Endodermal cell (in vitro differentiated cells): Measurements from ENCODE around the gene HAPLN2. TPM values are rescaled to one million over a fixed set of nuclear protein-coding genes. Genes with fewer than 3 reads are reported as not detected.

Source experiments
- DNase-seq: peaks from one replicate; pipeline ENCODE4 v3.0.0-alpha.2; 2017
- H3K27ac ChIP-seq: 2 replicates; pipeline ENCODE4 v1.5.1; 2013; ENCODE audit warnings: mild to moderate bottlenecking, low read depth, low read length, moderate library complexity
- H3K27me3 ChIP-seq: 2 replicates; pipeline ENCODE4 v1.6.1; 2013; ENCODE audit warnings: mild to moderate bottlenecking, low read length, moderate library complexity; ENCODE audit not compliant: insufficient read depth, control insufficient read depth, poor library complexity, severe bottlenecking
- H3K36me3 ChIP-seq: 2 replicates; pipeline ENCODE4 v1.7.0; 2013; ENCODE audit warnings: mild to moderate bottlenecking, low read length, moderate library complexity; ENCODE audit not compliant: control insufficient read depth, insufficient read depth
- H3K4me1 ChIP-seq: one replicate; pipeline ENCODE4 v1.7.0; 2013; ENCODE audit warnings: low read length; ENCODE audit not compliant: control insufficient read depth, insufficient read depth
- H3K4me3 ChIP-seq: 2 replicates; pipeline ENCODE4 v1.5.1; 2013; ENCODE audit warnings: mild to moderate bottlenecking, low read length, moderate library complexity
- H3K9ac ChIP-seq: 2 replicates; pipeline ENCODE4 v1.6.1; 2013; ENCODE audit warnings: mild to moderate bottlenecking, low read length, moderate library complexity; ENCODE audit not compliant: poor library complexity, severe bottlenecking; ENCODE audit errors: extremely low read depth
- H3K9me3 ChIP-seq: 2 replicates; pipeline ENCODE4 v1.6.1; 2013; ENCODE audit warnings: mild to moderate bottlenecking, low read length, moderate library complexity; ENCODE audit not compliant: control insufficient read depth
- H3K27ac Mint-ChIP-seq: 2 replicates; pipeline ENCODE4 v1.8.0; 2020; ENCODE audit warnings: mixed read lengths
- H3K27me3 Mint-ChIP-seq: 2 replicates; pipeline ENCODE4 v1.8.0; 2021; ENCODE audit warnings: mild to moderate bottlenecking, mixed read lengths; ENCODE audit not compliant: insufficient read depth
- H3K36me3 Mint-ChIP-seq: 2 replicates; pipeline ENCODE4 v1.8.0; 2020; ENCODE audit warnings: low read depth, mixed read lengths
- H3K4me1 Mint-ChIP-seq: 2 replicates; pipeline ENCODE4 v1.8.0; 2020; ENCODE audit warnings: mixed read lengths
- H3K4me3 Mint-ChIP-seq: 2 replicates; pipeline ENCODE4 v1.8.0; 2020; ENCODE audit warnings: mild to moderate bottlenecking, moderate library complexity, mixed read lengths
- H3K9me3 Mint-ChIP-seq: 2 replicates; pipeline ENCODE4 v1.8.0; 2020; ENCODE audit warnings: mild to moderate bottlenecking, mixed read lengths
- CTCF ChIP-seq: fragments of 200-600 bp; sonication (generic); conservative IDR thresholded peaks from 2 replicates; pipeline ENCODE4 v1.5.0; 2021; ENCODE audit warnings: antibody characterized with exemption, mild to moderate bottlenecking
- WGBS, 2 experiments: methylation state at CpG; one replicate each; pipeline versions ENCODE4 v1.1.5 to v1.1.7; 2013; ENCODE audit warnings: missing lambda C conversion rate in 2 of 2, mixed read lengths in 1 of 2; ENCODE audit not compliant: insufficient coverage in 1 of 2, insufficient read length in 1 of 2; 5-methylcytosine and 5-hydroxymethylcytosine counted together
- total RNA-seq, 2 donors: library from RNA; stranded (reverse); fragmentation: NEBNext Ultra II Directional in 1 of 2; extraction: Animal tissue kit (Norgen Biotek cat#: 25700) in 1 of 2; gene quantifications; 2 replicates in 1 of 2; 3 replicates in 1 of 2; pipeline ENCODE4 v1.2.1, GENCODE V29; 2021

HAPLN2 gene
- total RNA-seq, 2 donors from 2014 or later = 0.42 to 2.8 TPM

GRCh38 chr1:156572663-156573018 lies 46.6 kb upstream of the HAPLN2 start:
- Mint-ChIP-seq H3K4me1 (peaks cover 13% of the 10 kb centered on the region), H3K4me3 (peak overlapping the region; percentile 91), H3K9me3 (no peaks in the 10 kb centered on the region), H3K36me3 (peaks cover 11% of the 10 kb centered on the region), H3K27me3 (peaks cover 5% of the 10 kb centered on the region), H3K27ac (no peak overlapping the region)
- peaks cover 13% of the 10 kb centered on the region for H3K36me3 ChIP-seq
- H3K4me3 ChIP-seq = peak overlapping the region; percentile 96
- no peak overlapping the region for H3K9ac ChIP-seq
- no peaks in the 10 kb centered on the region for H3K4me1 ChIP-seq
- no peak overlapping the region for H3K27ac ChIP-seq
- H3K27me3 ChIP-seq = no peaks in the 10 kb centered on the region
- no peak for TF ChIP-seq CTCF
- no peaks in the 10 kb centered on the region for H3K9me3 ChIP-seq
- WGBS, 2 experiments = 39 to 49% methylated on average over 5 to 10 of the region's 10 CpGs
- no peak for DNase-seq

GRCh38 chr1:156574039-156574633 lies 45.1 kb upstream of the HAPLN2 start:
- no peak overlapping the region for H3K9ac ChIP-seq
- H3K27me3 ChIP-seq = no peaks in the 10 kb centered on the region
- no peak for TF ChIP-seq CTCF
- H3K4me1 ChIP-seq = no peaks in the 10 kb centered on the region
- no peak overlapping the region for H3K27ac ChIP-seq
- Mint-ChIP-seq H3K27me3 (peaks cover 5% of the 10 kb centered on the region), H3K27ac (no peak overlapping the region), H3K4me1 (peaks cover 13% of the 10 kb centered on the region), H3K9me3 (no peaks in the 10 kb centered on the region), H3K4me3 (no peak overlapping the region), H3K36me3 (peaks cover 6% of the 10 kb centered on the region)
- H3K9me3 ChIP-seq = no peaks in the 10 kb centered on the region
- H3K4me3 ChIP-seq = no peak overlapping the region
- WGBS, 2 experiments = 72% methylated on average over 2 of the region's 2 CpGs; no CpG with 5 or more reads in 1 of the 2 experiments
- DNase-seq = no peak
- peaks cover 1% of the 10 kb centered on the region for H3K36me3 ChIP-seq

- Mint-ChIP-seq H3K4me1 (no peaks in the 10 kb centered on the region), H3K27ac (no peak overlapping the region), H3K9me3 (no peaks in the 10 kb centered on the region), H3K4me3 (no peak overlapping the region), H3K27me3 (peaks cover 5% of the 10 kb centered on the region), H3K36me3 (no peaks in the 10 kb centered on the region)
- Histone ChIP-seq H3K36me3 (no peaks in the 10 kb centered on the region), H3K9me3 (no peaks in the 10 kb centered on the region), H3K27me3 (no peaks in the 10 kb centered on the region), H3K27ac (no peak overlapping the region), H3K4me1 (no peaks in the 10 kb centered on the region), H3K9ac (no peak overlapping the region), H3K4me3 (no peak overlapping the region)
- no peak for DNase-seq
- no peak for TF ChIP-seq CTCF
- WGBS, 2 experiments = 92% methylated on average over 3 of the region's 3 CpGs
Observed at GRCh38 chr1:156577550-156577949, 41.7 kb upstream of the HAPLN2 start.
